ENCODE measurements around the gene ARID4B.

DNA sequence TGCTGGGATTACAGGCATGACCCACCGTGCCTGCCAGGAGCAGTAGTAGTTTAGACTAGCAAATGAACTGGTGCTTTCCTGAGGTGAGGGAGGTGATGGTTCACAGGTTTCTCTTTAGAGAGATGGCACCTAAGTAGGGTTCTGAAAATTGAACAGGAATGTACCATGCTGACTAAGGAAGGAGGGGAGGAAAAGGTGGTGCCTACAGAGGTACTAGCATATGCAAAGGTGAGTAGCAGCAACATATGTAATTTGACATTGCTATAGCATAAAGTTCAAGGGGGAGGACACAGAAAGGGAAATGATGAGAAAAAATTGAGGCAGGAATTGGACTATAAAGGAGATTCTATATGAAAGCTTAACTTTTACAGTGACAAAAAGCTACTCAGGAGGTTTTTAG, 101.0 kb downstream of the ARID4B start:
- TF ChIP-seq, protein P1, sequence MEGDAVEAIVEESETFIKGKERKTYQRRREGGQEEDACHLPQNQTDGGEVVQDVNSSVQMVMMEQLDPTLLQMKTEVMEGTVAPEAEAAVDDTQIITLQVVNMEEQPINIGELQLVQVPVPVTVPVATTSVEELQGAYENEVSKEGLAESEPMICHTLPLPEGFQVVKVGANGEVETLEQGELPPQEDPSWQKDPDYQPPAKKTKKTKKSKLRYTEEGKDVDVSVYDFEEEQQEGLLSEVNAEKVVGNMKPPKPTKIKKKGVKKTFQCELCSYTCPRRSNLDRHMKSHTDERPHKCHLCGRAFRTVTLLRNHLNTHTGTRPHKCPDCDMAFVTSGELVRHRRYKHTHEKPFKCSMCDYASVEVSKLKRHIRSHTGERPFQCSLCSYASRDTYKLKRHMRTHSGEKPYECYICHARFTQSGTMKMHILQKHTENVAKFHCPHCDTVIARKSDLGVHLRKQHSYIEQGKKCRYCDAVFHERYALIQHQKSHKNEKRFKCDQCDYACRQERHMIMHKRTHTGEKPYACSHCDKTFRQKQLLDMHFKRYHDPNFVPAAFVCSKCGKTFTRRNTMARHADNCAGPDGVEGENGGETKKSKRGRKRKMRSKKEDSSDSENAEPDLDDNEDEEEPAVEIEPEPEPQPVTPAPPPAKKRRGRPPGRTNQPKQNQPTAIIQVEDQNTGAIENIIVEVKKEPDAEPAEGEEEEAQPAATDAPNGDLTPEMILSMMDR (optimal IDR thresholded peaks at IDR 0.05 in 1 of 3, IDR thresholded peaks at IDR 0.05 in 1 of 3, conservative IDR thresholded peaks at IDR 0.05 in 1 of 3; ENCODE audit: extremely low read depth in 1 of 3, insufficient read depth in 2 of 3, low read length in 3 of 3): no peak
- no peak for TF ChIP-seq EZH2 (IDR thresholded peaks at IDR 0.05; ENCODE audit: low read length)

All from keratinocyte (primary cell).